ENCODE measurements around the gene OPCML.

The OPCML gene

GRCh38 chr11:132782102-132782501, 750.2 kb downstream of the OPCML start:
- in situ Hi-C loops (cut with MboI; ENCODE audit: low sequenced_read_pairs, unreplicated experiment) = no loop called here
- no peak for DNase-seq (ENCODE audit: low spot score)
- TF ChIP-seq CTCF (IDR thresholded peaks at IDR 0.05; ENCODE audit: borderline replicate concordance, control extremely low read depth, extremely low read depth, insufficient read depth, missing control alignments) = no peak

DNA sequence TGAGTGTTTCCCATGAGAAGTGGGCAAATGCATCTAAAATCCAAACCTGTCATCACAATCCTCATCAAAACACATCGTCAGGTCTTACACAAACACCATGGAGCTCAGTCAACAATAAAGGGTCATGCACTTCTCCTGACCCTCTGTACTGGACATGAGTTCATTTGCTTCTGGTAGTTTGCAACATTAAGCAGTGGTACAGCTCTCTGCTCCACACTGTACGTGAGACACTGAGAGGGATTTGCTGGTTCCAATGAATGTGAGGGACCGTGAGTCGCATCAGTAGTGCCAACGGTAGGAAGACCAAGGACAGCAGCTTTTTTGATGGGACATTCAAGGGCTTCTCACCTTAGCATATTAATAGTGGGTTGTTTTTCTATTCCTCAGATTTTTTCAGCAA, 752.3 kb downstream of the OPCML start:
- no peak for DNase-seq (ENCODE audit: low spot score)
- TF ChIP-seq CTCF (IDR thresholded peaks at IDR 0.05; ENCODE audit: borderline replicate concordance, control extremely low read depth, extremely low read depth, insufficient read depth, missing control alignments) = no peak
- in situ Hi-C loops (cut with MboI; ENCODE audit: low sequenced_read_pairs, unreplicated experiment) = no loop called here

DNA sequence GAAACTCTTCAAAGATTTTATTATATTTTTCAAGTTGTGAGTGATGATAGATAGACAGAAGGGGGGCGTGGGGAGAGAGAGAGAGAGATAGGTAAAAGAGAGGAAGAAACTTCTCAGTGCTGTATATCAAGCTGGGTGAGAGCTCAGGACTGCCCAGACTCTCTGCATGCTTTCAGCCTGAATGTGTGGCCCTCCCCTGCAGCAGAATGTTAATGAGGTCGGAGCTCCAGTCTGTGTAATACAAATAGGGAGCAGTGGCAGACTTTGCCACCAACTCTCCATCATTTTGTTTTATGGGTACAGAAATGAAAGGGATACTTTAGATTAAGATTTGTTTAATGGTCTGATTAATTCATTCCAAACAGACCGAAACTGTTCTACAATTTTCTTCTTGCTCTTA, 752.8 kb downstream of the OPCML start:
- no peak for TF ChIP-seq CTCF (IDR thresholded peaks at IDR 0.05; ENCODE audit: borderline replicate concordance, control extremely low read depth, extremely low read depth, insufficient read depth, missing control alignments)
- in situ Hi-C loops (cut with MboI; ENCODE audit: low sequenced_read_pairs, unreplicated experiment) = no loop called here
- no peak for DNase-seq (ENCODE audit: low spot score)

- no peak for DNase-seq (ENCODE audit: low spot score)
- no peak for TF ChIP-seq CTCF (IDR thresholded peaks at IDR 0.05; ENCODE audit: borderline replicate concordance, control extremely low read depth, extremely low read depth, insufficient read depth, missing control alignments)
- in situ Hi-C loops (cut with MboI; ENCODE audit: low sequenced_read_pairs, unreplicated experiment) = no loop called here
These were observed 755.0 kb downstream of the OPCML start for GRCh38 chr11:132777067-132777975.

DNA sequence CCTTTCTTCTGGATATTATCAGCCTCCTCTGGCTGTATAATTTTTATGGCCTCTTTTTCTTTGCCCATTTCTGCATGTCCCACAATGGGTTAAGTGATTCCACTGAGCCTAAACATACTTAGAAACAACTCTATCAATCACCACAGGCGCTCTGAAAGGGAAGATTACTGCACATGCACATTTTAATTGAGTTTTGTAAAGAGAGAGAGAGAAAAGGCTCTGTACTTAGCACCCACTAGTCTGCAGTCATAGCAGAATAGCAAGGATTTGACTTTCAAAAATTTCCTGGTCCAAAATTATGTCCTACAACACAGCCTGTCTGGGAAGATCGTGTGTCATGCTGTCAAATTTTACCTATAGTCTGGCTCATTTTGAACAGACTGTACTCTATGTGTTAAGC, 758.5 kb downstream of the OPCML start:
- no peak for DNase-seq (ENCODE audit: low spot score)
- in situ Hi-C loops (cut with MboI; ENCODE audit: low sequenced_read_pairs, unreplicated experiment) = no loop called here
- TF ChIP-seq CTCF (IDR thresholded peaks at IDR 0.05; ENCODE audit: borderline replicate concordance, control extremely low read depth, extremely low read depth, insufficient read depth, missing control alignments) = no peak

DNA sequence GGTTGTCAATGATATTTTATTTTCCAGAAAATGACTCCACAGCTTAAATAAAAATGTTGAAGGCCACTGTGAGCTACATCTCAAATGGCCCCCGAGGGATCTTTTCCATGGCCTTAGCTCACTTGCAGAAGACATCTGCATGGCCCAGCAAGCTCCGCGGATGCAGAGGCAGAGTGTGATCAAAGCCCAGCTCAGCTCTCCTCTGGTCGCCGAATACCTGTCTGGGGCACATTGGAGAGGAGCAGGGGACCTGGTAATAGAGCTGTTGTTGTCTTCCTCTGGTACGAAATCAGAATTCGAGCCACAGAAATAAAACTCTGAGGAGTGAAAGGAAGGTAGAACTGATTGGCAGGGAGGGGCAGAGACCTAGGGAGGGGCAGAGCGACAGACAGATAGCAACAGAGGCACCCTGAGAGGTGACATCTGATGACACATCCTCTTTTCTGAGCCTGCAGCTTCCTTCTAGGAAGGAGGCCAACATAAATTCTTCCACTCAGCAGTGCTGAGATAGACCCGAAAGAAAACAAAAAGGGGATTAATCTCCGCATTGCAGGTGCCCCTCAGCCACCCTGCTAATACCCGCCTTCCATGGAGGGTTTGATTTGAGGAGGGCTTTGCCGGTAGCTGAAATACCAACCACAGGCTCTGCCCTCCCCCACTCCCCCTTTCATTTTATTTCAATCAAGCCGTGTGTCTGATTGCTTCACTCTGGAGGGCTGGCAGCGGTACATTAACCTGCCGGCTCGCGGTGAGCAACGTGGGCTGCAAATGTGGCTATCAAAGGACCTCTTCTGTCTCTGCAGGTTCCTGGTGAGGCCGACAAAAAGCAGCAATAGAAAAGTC, 759.4 kb downstream of the OPCML start:
- DNase-seq (ENCODE audit: low spot score) = no peak
- no peak for TF ChIP-seq CTCF (IDR thresholded peaks at IDR 0.05; ENCODE audit: borderline replicate concordance, control extremely low read depth, extremely low read depth, insufficient read depth, missing control alignments)
- in situ Hi-C loops (cut with MboI; ENCODE audit: low sequenced_read_pairs, unreplicated experiment) = no loop called here
